H7 (cell line): Measurements from ENCODE around the gene ANKS3. TPM values are rescaled to one million over a fixed set of nuclear protein-coding genes. Genes with fewer than 3 reads are reported as not detected.

ENCODE experiments used
- total RNA-seq: library from RNA; depleted of rRNA; stranded (reverse); fragments of >200 nt; shearing (Covaris generic); gene quantifications from 2 replicates; pipeline ENCODE4 v1.2.3, GENCODE V29; 2014; rRNA removed

Gene ANKS3
- total RNA-seq, 1 experiment from 2014 or later, result 19.5 TPM

Other genes with a start within 250 kb of the ANKS3 start
- 32.1 and 36.0 TPM in 2 replicates for gene CDIP1, start 195.5 kb downstream of the ANKS3 start, total RNA-seq
- 0.38 and 0.41 TPM in 2 replicates for gene C16orf96, start 177.9 kb downstream of the ANKS3 start, total RNA-seq
- 21.4 and 26.8 TPM in 2 replicates for gene UBALD1, start 119.4 kb downstream of the ANKS3 start, total RNA-seq
- 35.6 and 42.8 TPM in 2 replicates for gene MGRN1, start 109.4 kb downstream of the ANKS3 start, total RNA-seq
- gene NUDT16L1, start 40.7 kb downstream of the ANKS3 start, total RNA-seq, result 43.9 and 50.5 TPM in 2 replicates
- gene DNAAF8, start 266 bp upstream of the ANKS3 start, total RNA-seq, result 1.1 TPM in 1 of 2 replicates, not detected in the other
- gene ZNF500, start 32.9 kb upstream of the ANKS3 start, total RNA-seq, result 17.3 and 19.3 TPM in 2 replicates
- not detected in 2 replicates for gene SEPTIN12, start 54.1 kb upstream of the ANKS3 start, total RNA-seq
- gene SMIM22, start 61.1 kb upstream of the ANKS3 start, total RNA-seq, result not detected in 2 replicates
- gene ROGDI, start 68.4 kb upstream of the ANKS3 start, total RNA-seq, result 26.4 and 37.0 TPM in 2 replicates
- gene GLYR1, start 113.0 kb upstream of the ANKS3 start, total RNA-seq, result 56.6 and 64.7 TPM in 2 replicates
- 32.8 and 36.7 TPM in 2 replicates for gene UBN1, start 113.2 kb upstream of the ANKS3 start, total RNA-seq
- gene PPL, start 202.9 kb upstream of the ANKS3 start, total RNA-seq, result 9.2 and 10.2 TPM in 2 replicates
- 2.1 and 2.4 TPM in 2 replicates for gene SEC14L5, start 224.1 kb upstream of the ANKS3 start, total RNA-seq